B cell (primary cell): ENCODE data around the gene USO1.

Source experiments
- CTCF ChIP-seq: fragments of 200-600 bp; IDR thresholded peaks from one replicate; pipeline ENCODE4 v1.8.0; 2022; ENCODE audit warnings: antibody characterized with exemption, mild to moderate bottlenecking
- EZH2 ChIP-seq: IDR thresholded peaks from 2 replicates; pipeline ENCODE4 v1.6.1; 2012; ENCODE audit warnings: borderline replicate concordance, low read depth, mild to moderate bottlenecking, moderate library complexity, low read length; ENCODE audit not compliant: insufficient read depth, poor library complexity, severe bottlenecking

- no peak for TF ChIP-seq EZH2
- TF ChIP-seq CTCF = no peak
Measured at GRCh38 chr4:75718529-75718928, 5.8 kb upstream of the USO1 start.
